Activated CD4-positive, alpha-beta memory T cell treated with anti-CD3 and anti-CD28 coated beads for 36 hours (primary cell): ENCODE results near the gene TENT4B. TPM values are rescaled to one million over a fixed set of nuclear protein-coding genes. Genes with fewer than 3 reads are reported as not detected.

Experiments used
- CTCF ChIA-PET: fragments of 350-600 bp; sonication (Branson Sonifier 250); formaldehyde crosslinking; loops from one replicate; lab custom pipeline; 2021; ENCODE audit warnings: antibody characterized with exemption, inconsistent platforms; lab: Charles Lee
- POLR2A ChIA-PET: fragments of 350-600 bp; sonication (Branson Sonifier 250); formaldehyde crosslinking; loops from one replicate; lab custom pipeline; 2021; ENCODE audit warnings: antibody characterized with exemption; lab: Charles Lee
- DNase-seq: peaks from one replicate; pipeline ENCODE4 v3.0.0-alpha.2; 2020
- H3K27ac Mint-ChIP-seq: one replicate; pipeline ENCODE4 v1.8.0; 2021; ENCODE audit warnings: mixed read lengths
- H3K27me3 Mint-ChIP-seq: one replicate; pipeline ENCODE4 v1.8.0; 2021; ENCODE audit warnings: mixed read lengths
- H3K36me3 Mint-ChIP-seq: one replicate; pipeline ENCODE4 v1.8.0; 2021; ENCODE audit warnings: mixed read lengths
- H3K4me1 Mint-ChIP-seq: one replicate; pipeline ENCODE4 v1.8.0; 2021; ENCODE audit warnings: low read depth, mixed read lengths
- H3K4me3 Mint-ChIP-seq: one replicate; pipeline ENCODE4 v1.8.0; 2021; ENCODE audit warnings: mild to moderate bottlenecking, mixed read lengths
- H3K9me3 Mint-ChIP-seq: one replicate; pipeline ENCODE4 v1.8.0; 2021; ENCODE audit warnings: mixed read lengths
- intact Hi-C: fragments of 100-400 bp; cut with micrococcal nuclease; formaldehyde crosslinking; loops from one replicate; pipeline ENCODE4 v1.15.1; 2023
- total RNA-seq, 2 experiments: library from RNA; stranded (reverse); gene quantifications; one replicate each; pipeline ENCODE4 v1.2.3, GENCODE V29; 2021

The TENT4B gene
- total RNA-seq, 2 experiments from 2014 or later = 14.4 to 14.8 TPM

GRCh38 chr16:50274326-50275097 is 121.4 kb downstream of the TENT4B start:
- Mint-ChIP-seq H3K9me3 (peaks cover 8% of the 10 kb centered on the region), H3K27me3 (no peaks in the 10 kb centered on the region), H3K36me3 (peaks cover 25% of the 10 kb centered on the region), H3K27ac (peak overlapping the region; percentile 99), H3K4me3 (peak overlapping the region; percentile 94), H3K4me1 (peaks cover 91% of the 10 kb centered on the region)
- CTCF ChIA-PET = interaction anchor here (0.9 to 4.6 kb wide), 10 partner anchors 8 to 532 kb away, joined by 3 to 41 read pairs (median 8); partner anchors contain the start of genes ADCY7, BRD7 and CNEP1R1
- intact Hi-C loops = loop anchor here (1.0 to 5.0 kb wide), 6 partner anchors 8 to 508 kb away; partner anchors contain the start of genes ADCY7, SNX20 and TENT4B
- POLR2A ChIA-PET = interaction anchor here (0.8 to 6.1 kb wide), 5 partner anchors 8 to 208 kb away, joined by 3 to 83 read pairs (median 5); partner anchors contain the start of genes ADCY7 and HEATR3
- DNase-seq = peak; percentile 61

DNA sequence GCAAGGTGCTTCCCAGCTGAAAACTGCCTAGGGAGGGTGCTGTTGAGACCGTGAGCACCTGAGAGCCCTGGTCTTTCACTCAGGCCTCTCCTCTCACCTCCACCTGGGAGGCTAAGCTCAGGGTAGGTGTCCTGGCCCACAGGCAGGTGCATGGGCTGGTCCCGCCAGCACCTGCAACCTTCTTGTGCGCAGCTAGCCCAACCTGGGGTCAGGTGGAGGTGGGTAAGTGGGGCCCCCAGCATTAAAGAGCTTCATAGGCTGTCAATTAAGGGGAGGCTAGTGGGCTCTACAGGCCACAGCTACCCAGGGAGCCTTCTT is 122.0 kb downstream of the TENT4B start:
- ChIA-PET CTCF (interaction anchor here (0.7 to 4.6 kb wide), 8 partner anchors 7 to 531 kb away, joined by 3 to 41 read pairs (median 6); partner anchors contain the start of genes ADCY7 and CNEP1R1), POLR2A (interaction anchor here (0.8 to 6.1 kb wide), 4 partner anchors 10 to 209 kb away, joined by 3 to 83 read pairs (median 8); partner anchors contain the start of genes ADCY7 and HEATR3)
- Mint-ChIP-seq H3K4me3 (peak overlapping the region; percentile 94), H3K27me3 (no peaks in the 10 kb centered on the region), H3K27ac (peak overlapping the region; percentile 99), H3K9me3 (peaks cover 8% of the 10 kb centered on the region), H3K4me1 (peaks cover 91% of the 10 kb centered on the region), H3K36me3 (peaks cover 24% of the 10 kb centered on the region)
- intact Hi-C loops = loop anchor here (2.0 to 5.0 kb wide), 5 partner anchors 122 to 507 kb away; partner anchors contain the start of genes SNX20 and TENT4B
- DNase-seq = no peak

GRCh38 chr16:50275428-50276325 is 122.6 kb downstream of the TENT4B start:
- DNase-seq = no peak
- no peaks in the 10 kb centered on the region for H3K27me3 Mint-ChIP-seq
- intact Hi-C loops = loop anchor here (2.0 to 5.0 kb wide), 5 partner anchors 123 to 507 kb away; partner anchors contain the start of genes SNX20 and TENT4B
- H3K4me3 Mint-ChIP-seq = peak overlapping the region; percentile 94
- H3K27ac Mint-ChIP-seq = peak overlapping the region; percentile 99
- peaks cover 8% of the 10 kb centered on the region for H3K9me3 Mint-ChIP-seq
- ChIA-PET CTCF (interaction anchor here (0.7 to 4.6 kb wide), 7 partner anchors 10 to 530 kb away, joined by 3 to 41 read pairs (median 10); partner anchors contain the start of genes ADCY7 and CNEP1R1), POLR2A (interaction anchor here (1.2 to 6.1 kb wide), 4 partner anchors 10 to 210 kb away, joined by 5 to 83 read pairs (median 10); partner anchors contain the start of genes ADCY7 and HEATR3)
- peaks cover 26% of the 10 kb centered on the region for H3K36me3 Mint-ChIP-seq
- H3K4me1 Mint-ChIP-seq = peaks cover 91% of the 10 kb centered on the region

DNA sequence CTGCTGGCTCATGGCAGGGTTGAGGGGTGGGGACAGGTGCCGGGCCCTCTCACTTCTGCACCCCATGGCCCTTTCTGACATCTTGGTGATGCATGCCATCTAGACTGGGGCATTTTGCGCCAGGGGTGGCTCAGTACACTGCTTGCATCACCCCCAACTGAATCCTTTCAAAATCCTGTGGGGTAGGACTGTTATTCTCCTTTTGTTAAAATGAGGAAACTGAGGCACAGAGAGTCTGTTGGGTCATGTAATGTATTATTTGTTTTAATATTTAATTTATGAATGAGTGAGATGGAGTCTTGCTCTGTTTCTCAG is 123.2 kb downstream of the TENT4B start:
- Mint-ChIP-seq H3K4me1 (peaks cover 92% of the 10 kb centered on the region), H3K4me3 (no peak overlapping the region), H3K9me3 (peaks cover 8% of the 10 kb centered on the region), H3K27me3 (no peaks in the 10 kb centered on the region), H3K36me3 (peaks cover 26% of the 10 kb centered on the region), H3K27ac (peak overlapping the region; percentile 99)
- intact Hi-C loops = loop anchor here (5.0 kb wide), 4 partner anchors 406 to 506 kb away; partner anchors contain the start of gene SNX20
- ChIA-PET POLR2A (interaction anchor here (2.3 to 6.1 kb wide), 2 partner anchors 11 to 62 kb away, joined by 10 to 83 read pairs; partner anchors contain the start of gene ADCY7), CTCF (interaction anchor here (0.6 to 4.6 kb wide), 3 partner anchors 11 to 51 kb away, joined by 4 to 41 read pairs (median 23); partner anchors contain the start of gene ADCY7)
- DNase-seq = no peak

DNA sequence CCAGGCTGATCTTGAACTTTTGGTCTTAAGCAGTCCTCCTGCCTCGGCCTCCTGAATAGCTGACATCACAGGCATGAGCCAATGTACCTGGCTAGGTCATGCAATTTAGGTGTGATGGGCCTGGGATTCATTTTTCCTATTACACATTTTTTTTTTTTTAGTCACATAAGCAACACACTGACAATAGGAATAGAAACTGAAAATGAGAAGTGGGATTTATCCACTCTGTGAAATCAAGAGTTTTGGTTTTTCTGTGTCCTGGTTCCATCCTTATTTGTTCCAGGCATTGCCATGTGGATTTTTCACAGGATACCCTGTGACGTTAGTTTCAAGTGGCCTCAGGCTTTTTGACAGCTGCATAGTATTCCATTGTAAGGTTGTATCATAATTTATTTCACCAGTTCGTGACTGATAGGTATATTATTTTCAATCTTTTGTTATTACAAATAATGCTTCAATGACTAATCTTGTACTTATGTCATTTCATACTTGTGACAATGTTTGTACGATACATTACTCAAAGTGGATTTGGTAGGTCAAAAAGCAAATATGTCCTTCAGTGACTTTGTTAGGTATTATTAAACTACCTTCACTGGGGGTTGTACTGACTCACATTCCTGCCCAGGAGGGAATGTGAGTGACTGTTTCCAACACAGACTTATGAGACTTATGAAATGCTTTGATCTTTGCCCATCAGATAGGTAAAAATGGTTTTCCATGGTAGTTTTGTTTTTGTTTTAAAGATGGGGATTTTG is 123.9 kb downstream of the TENT4B start:
- Mint-ChIP-seq H3K27me3 (no peaks in the 10 kb centered on the region), H3K4me3 (peak overlapping the region; percentile 63), H3K9me3 (peaks cover 8% of the 10 kb centered on the region), H3K27ac (peak overlapping the region; percentile 99), H3K36me3 (peaks cover 26% of the 10 kb centered on the region), H3K4me1 (peaks cover 91% of the 10 kb centered on the region)
- ChIA-PET POLR2A (interaction anchor here (1.5 to 6.1 kb wide), 3 partner anchors 11 to 422 kb away, joined by 5 to 83 read pairs (median 10); partner anchors contain the start of gene ADCY7), CTCF (interaction anchor here (0.6 to 4.6 kb wide), 6 partner anchors 12 to 50 kb away, joined by 3 to 41 read pairs (median 4); partner anchors contain the start of gene ADCY7)
- peak; percentile 47 for DNase-seq
- intact Hi-C loops = loop anchor here (1.0 to 5.0 kb wide), 8 partner anchors 13 to 505 kb away; partner anchors contain the start of gene SNX20

DNA sequence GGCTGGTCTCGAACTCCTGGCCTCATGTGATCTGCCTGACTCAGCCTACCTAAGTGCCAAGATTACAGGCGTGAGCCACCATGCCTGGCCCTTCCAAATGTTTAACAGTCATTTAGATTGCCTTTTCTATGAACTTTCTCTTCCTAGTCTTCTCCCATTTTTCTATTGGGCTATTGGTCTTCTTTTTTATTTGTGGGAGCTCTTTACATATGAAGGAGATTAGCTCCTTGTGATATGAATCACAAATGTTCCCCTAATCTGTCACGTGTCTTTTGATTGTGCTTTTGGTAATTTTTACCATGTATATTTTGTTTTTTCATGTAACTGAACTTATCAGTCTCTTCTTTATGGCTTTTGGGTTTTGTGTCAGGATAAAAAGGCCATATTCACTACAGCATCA is 125.1 kb downstream of the TENT4B start:
- H3K4me3 Mint-ChIP-seq = peak overlapping the region; percentile 43
- H3K27ac Mint-ChIP-seq = peak overlapping the region; percentile 99
- H3K9me3 Mint-ChIP-seq = peaks cover 8% of the 10 kb centered on the region
- H3K27me3 Mint-ChIP-seq = no peaks in the 10 kb centered on the region
- H3K36me3 Mint-ChIP-seq = peaks cover 26% of the 10 kb centered on the region
- DNase-seq = no peak
- intact Hi-C loops = loop anchor here (5.0 kb wide), 4 partner anchors 404 to 504 kb away; partner anchors contain the start of gene SNX20
- POLR2A ChIA-PET = interaction anchor here (1.1 to 6.1 kb wide), 5 partner anchors 13 to 421 kb away, joined by 3 to 83 read pairs (median 5); partner anchors contain the start of gene ADCY7
- CTCF ChIA-PET = interaction anchor here (0.7 to 3.1 kb wide), 8 partner anchors 15 to 528 kb away, joined by 3 to 17 read pairs (median 3); partner anchors contain the start of gene CNEP1R1
- H3K4me1 Mint-ChIP-seq = peaks cover 92% of the 10 kb centered on the region

GRCh38 chr16:50279504-50279865 is 126.4 kb downstream of the TENT4B start:
- intact Hi-C loops = loop anchor here (5.0 kb wide), 4 partner anchors 403 to 503 kb away; partner anchors contain the start of gene SNX20
- no peak overlapping the region for H3K27ac Mint-ChIP-seq
- DNase-seq = no peak
- H3K9me3 Mint-ChIP-seq = peaks cover 8% of the 10 kb centered on the region
- H3K4me3 Mint-ChIP-seq = no peak overlapping the region
- H3K4me1 Mint-ChIP-seq = peaks cover 94% of the 10 kb centered on the region
- POLR2A ChIA-PET = interaction anchor here (0.6 to 1.1 kb wide), 4 partner anchors 10 to 59 kb away, joined by 3 to 4 read pairs (median 4); no protein-coding TSS in a partner anchor
- CTCF ChIA-PET = interaction anchor here (0.7 to 3.1 kb wide), 8 partner anchors 11 to 527 kb away, joined by 3 to 17 read pairs (median 3); no protein-coding TSS in a partner anchor
- no peaks in the 10 kb centered on the region for H3K27me3 Mint-ChIP-seq
- peaks cover 22% of the 10 kb centered on the region for H3K36me3 Mint-ChIP-seq

- Mint-ChIP-seq H3K27ac (no peak overlapping the region), H3K27me3 (no peaks in the 10 kb centered on the region), H3K4me1 (peaks cover 95% of the 10 kb centered on the region), H3K4me3 (no peak overlapping the region), H3K36me3 (peaks cover 25% of the 10 kb centered on the region), H3K9me3 (peaks cover 8% of the 10 kb centered on the region)
- DNase-seq = no peak
- ChIA-PET CTCF (interaction anchor here (1.9 to 2.9 kb wide), 2 partner anchors 15 to 45 kb away, joined by 5 to 11 read pairs; partner anchors contain the start of gene ADCY7), POLR2A (interaction anchor here (1.6 kb wide), 1 partner anchor 16 kb away, joined by 7 read pairs; no protein-coding TSS in a partner anchor)
- intact Hi-C loops = no loop called here
These were observed 127.8 kb downstream of the TENT4B start for GRCh38 chr16:50280932-50281331.
